HUES48 (cell line): Measurements from ENCODE around the gene KDM2A.
"Not testable (repeated sequence)": the region's sequence is repeated elsewhere in the genome, so short reads cannot be mapped to it uniquely, and the experiment has no call there.

Source experiments
- H3K27ac ChIP-seq: one replicate; pipeline ENCODE4 v1.7.0; 2013; ENCODE audit warnings: low read depth, low read length, inconsistent platforms
- H3K27me3 ChIP-seq: 2 replicates; pipeline ENCODE4 v1.6.1; 2013; ENCODE audit warnings: mild to moderate bottlenecking, low read length; ENCODE audit not compliant: control insufficient read depth, insufficient read depth
- H3K36me3 ChIP-seq: 2 replicates; pipeline ENCODE4 v1.6.1; 2013; ENCODE audit warnings: low read length; ENCODE audit not compliant: control insufficient read depth, insufficient read depth
- H3K4me1 ChIP-seq: 2 replicates; pipeline ENCODE4 v1.6.1; 2013; ENCODE audit warnings: mild to moderate bottlenecking, low read length; ENCODE audit not compliant: control insufficient read depth, insufficient read depth
- H3K4me3 ChIP-seq: 2 replicates; pipeline ENCODE4 v1.5.1; 2013; ENCODE audit warnings: mild to moderate bottlenecking, low read depth, low read length
- H3K9ac ChIP-seq: 2 replicates; pipeline ENCODE4 v1.6.1; 2013; ENCODE audit warnings: mild to moderate bottlenecking, low read depth, low read length, moderate library complexity
- H3K9me3 ChIP-seq: 2 replicates; pipeline ENCODE4 v1.6.1; 2013; ENCODE audit warnings: low read length; ENCODE audit not compliant: control insufficient read depth, insufficient read depth

Gene KDM2A

DNA sequence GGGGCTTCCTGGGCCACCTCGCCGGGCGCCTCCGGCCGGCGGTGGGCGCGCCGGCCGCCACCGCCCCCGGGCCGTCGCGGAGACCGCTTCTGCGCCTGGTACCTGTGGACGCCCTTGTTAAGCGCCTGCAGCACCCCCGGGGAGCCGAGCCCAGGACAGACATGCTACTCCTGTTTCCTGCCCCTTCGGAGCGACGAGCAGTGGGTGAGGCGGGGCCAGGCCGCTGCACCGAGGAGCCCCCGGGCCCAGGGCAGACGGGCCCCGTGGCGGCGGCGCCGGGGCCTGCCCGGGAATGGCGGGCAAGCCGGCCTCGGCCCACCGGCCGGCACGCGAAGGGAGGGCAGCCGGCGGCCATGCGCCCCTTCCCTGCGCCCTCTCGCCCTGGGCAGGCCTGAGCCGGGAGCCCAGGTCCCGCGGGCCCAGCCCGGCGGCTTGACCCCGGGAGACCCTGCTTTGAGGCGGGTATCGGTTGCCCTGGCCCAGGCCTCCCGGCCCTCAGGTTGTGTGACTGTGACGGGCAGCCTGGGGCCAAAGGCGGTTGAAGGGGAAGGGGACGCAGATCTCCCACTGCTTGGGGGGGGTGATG, 789 bp upstream of the KDM2A start:
- Histone ChIP-seq H3K9ac (peak overlapping the region; percentile 93), H3K4me3 (peak overlapping the region; percentile 79), H3K27me3 (peaks cover 6% of the 10 kb centered on the region; the same call in 1 of the 2 replicates), H3K36me3 (peaks cover 9% of the 10 kb centered on the region; the same call in 1 of the 2 replicates), H3K9me3 (no peaks in the 10 kb centered on the region), H3K4me1 (peaks cover 15% of the 10 kb centered on the region), H3K27ac (peak overlapping the region; percentile 94)

DNA sequence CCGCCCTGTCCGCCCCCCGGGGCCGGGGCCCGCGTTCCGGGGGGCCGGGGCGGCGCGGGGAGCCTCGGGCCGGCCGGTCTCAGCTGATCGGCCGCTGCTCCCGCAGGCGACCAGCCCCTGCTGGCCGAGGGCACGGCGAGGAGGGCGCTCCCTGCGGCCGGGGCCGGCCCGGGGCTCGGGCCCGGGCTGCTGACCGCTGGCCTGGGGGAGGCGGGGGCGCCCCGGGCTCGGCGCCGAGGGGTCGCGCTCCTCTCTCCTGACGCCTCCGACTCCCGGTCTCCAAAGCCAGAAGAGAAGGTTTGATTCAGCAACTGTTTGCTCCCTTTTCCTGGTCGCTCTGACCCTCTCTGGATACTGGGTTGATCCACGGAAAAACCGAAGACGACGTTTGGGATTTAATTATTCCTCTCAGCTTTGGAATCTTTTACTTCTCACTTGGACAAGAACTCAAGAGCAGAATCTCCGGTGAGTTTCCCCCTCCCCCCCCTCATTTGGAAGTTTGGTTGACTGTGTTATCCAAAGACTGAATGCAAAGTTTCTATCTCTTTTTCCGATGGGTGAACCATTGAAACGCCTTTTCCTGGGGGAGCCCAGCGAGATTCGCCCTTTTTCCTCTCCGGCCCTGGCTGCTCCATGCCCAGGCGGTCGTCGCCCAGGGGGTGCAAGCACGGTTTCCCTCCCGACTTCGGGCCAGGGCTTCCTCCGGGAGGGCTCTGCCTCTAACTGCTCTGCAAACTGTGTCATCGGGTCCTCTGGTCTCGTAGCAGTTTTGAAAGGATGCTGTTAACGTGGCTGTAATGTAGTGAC, 725 bp downstream of the KDM2A start:
- Histone ChIP-seq H3K4me3 (peak overlapping the region; percentile 99), H3K36me3 (peaks cover 16% of the 10 kb centered on the region), H3K9ac (peak overlapping the region; percentile 77), H3K9me3 (no peaks in the 10 kb centered on the region), H3K4me1 (peaks cover 12% of the 10 kb centered on the region), H3K27ac (peak overlapping the region; percentile 94), H3K27me3 (peaks cover 6% of the 10 kb centered on the region; the same call in 1 of the 2 replicates)

GRCh38 chr11:67120456-67120855, 1.4 kb downstream of the KDM2A start:
- no peak overlapping the region for H3K27ac ChIP-seq

GRCh38 chr11:67120881-67121710, 2.0 kb downstream of the KDM2A start:
- Histone ChIP-seq H3K27ac (no peak overlapping the region), H3K4me3 (peak overlapping the region; percentile 99), H3K4me1 (peaks cover 12% of the 10 kb centered on the region), H3K9me3 (no peaks in the 10 kb centered on the region), H3K9ac (peak overlapping the region; percentile 77), H3K36me3 (peaks cover 16% of the 10 kb centered on the region), H3K27me3 (peaks cover 6% of the 10 kb centered on the region; the same call in 1 of the 2 replicates)

More at GRCh38 chr11:67120456-67120855, 1.4 kb downstream of the KDM2A start:
- Histone ChIP-seq H3K4me1 (peaks cover 12% of the 10 kb centered on the region), H3K9me3 (no peaks in the 10 kb centered on the region), H3K4me3 (peak overlapping the region; percentile 99), H3K9ac (peak overlapping the region; percentile 77), H3K36me3 (peaks cover 16% of the 10 kb centered on the region), H3K27me3 (peaks cover 6% of the 10 kb centered on the region; the same call in 1 of the 2 replicates)

DNA sequence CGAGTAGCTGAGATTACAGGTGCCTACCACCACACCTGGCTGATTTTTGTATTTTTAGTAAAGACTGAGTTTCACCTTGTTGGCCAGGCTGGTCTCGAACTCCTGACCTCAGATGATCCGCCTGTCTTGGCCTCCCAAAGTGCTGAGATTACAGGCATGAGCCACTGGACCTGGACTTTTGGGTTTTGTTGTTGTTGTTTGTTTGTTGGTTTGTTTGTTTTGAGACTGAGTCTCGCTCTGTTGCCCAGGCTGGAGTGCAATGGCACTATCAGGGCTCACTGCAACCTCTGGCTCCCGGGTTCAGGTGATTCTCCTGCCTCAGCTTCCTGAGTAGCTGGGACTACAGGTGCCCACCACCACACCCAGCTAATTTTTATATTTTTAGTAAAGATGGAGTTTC, 4.7 kb downstream of the KDM2A start:
- H3K4me3 ChIP-seq, H3K9me3 ChIP-seq, H3K4me1 ChIP-seq, H3K27ac ChIP-seq, H3K9ac ChIP-seq, H3K27me3 ChIP-seq: not testable (repeated sequence)
- peaks cover 35% of the 10 kb centered on the region for H3K36me3 ChIP-seq

GRCh38 chr11:67126243-67126642, 7.2 kb downstream of the KDM2A start:
- H3K27ac ChIP-seq, H3K9me3 ChIP-seq, H3K4me1 ChIP-seq, H3K4me3 ChIP-seq, H3K27me3 ChIP-seq, H3K9ac ChIP-seq: not testable (repeated sequence)
- H3K36me3 ChIP-seq = peaks cover 47% of the 10 kb centered on the region

DNA sequence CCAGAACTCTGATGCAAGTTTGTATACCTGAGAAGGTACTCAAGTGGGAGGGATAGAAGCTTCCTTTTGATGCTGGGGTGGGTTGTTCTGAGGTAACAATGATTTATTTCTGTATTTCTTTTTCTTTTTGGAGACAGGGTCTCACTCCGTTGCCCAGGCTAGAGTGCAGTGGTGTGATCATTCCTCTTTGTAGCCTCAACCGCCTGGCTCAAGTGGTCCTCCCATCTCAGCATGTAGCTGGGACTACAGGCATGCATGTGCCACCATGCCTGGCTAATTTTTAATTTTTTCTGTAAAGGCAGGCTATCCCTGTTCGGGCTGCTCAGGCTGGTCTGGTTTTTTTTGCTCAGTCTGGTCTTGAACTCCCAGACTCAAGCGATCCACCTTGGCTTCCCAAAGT, 7.9 kb downstream of the KDM2A start:
- peaks cover 52% of the 10 kb centered on the region for H3K36me3 ChIP-seq
- H3K27me3 ChIP-seq = no peaks in the 10 kb centered on the region
- no peak overlapping the region for H3K27ac ChIP-seq
- H3K9me3 ChIP-seq = no peaks in the 10 kb centered on the region
- no peak overlapping the region for H3K9ac ChIP-seq
- H3K4me3 ChIP-seq = no peak overlapping the region
- H3K4me1 ChIP-seq = no peaks in the 10 kb centered on the region

DNA sequence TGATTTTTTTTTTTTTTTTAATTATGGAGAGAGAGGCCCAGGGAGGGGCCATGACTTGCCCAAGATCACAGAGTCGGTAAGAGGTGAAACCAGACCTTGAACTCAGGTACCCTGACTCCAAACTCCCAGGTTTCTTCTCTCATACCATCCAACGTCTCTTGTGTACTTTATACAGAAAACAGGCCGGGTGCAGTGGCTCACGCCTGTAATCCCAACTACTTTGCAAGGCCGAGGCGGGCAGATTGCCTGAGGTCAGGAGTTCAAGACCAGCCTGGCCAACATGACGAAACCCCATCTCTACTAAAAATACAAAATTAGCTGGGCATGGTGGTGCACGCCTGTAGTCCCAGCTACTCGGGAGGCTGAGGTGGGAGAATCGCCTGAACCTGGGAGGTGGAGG, 11.8 kb downstream of the KDM2A start:
- not testable (repeated sequence) for H3K9ac ChIP-seq, H3K4me1 ChIP-seq, H3K4me3 ChIP-seq, H3K27ac ChIP-seq, H3K27me3 ChIP-seq, H3K9me3 ChIP-seq
- peaks cover 71% of the 10 kb centered on the region for H3K36me3 ChIP-seq

GRCh38 chr11:67136156-67136555, 17.1 kb downstream of the KDM2A start:
- Histone ChIP-seq H3K9me3 (no peaks in the 10 kb centered on the region), H3K4me1 (no peaks in the 10 kb centered on the region), H3K27me3 (no peaks in the 10 kb centered on the region), H3K4me3 (no peak overlapping the region), H3K27ac (no peak overlapping the region), H3K9ac (no peak overlapping the region), H3K36me3 (peaks cover 82% of the 10 kb centered on the region)

DNA sequence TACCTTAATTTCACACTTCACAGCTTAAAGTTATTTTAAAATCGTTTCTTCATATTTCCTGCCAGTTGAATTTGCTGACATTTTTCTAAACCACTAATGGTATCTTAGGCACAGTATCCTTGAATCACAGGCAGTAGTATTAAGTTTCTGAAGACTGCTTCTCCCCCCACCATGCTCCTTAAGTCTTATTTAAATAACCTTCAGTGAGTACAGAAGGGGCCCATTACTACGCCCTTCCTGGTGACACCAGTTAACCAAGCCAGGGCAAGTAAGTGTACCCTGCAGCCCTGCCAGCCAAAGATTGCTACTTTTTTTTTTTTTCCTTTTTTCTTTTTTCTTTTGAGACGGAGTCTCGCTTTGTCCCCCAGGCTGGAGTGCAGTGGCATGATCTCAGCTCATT, 19.9 kb downstream of the KDM2A start:
- H3K9ac ChIP-seq = no peak overlapping the region
- H3K4me1 ChIP-seq = no peaks in the 10 kb centered on the region
- no peak overlapping the region for H3K27ac ChIP-seq
- H3K36me3 ChIP-seq = peaks cover 75% of the 10 kb centered on the region
- no peaks in the 10 kb centered on the region for H3K9me3 ChIP-seq
- H3K27me3 ChIP-seq = no peaks in the 10 kb centered on the region
- H3K4me3 ChIP-seq = no peak overlapping the region
